ENCODE results near the gene ZNF776. TPM values are rescaled to one million over a fixed set of nuclear protein-coding genes. Genes with fewer than 3 reads are reported as not detected.

The ZNF776 gene
- total and polyA plus RNA-seq, 2 of the 13 experiments (the other 11 are each of a cell fraction or from before 2014, with no cell fraction given), result 7.6 to 16.9 TPM

DNA sequence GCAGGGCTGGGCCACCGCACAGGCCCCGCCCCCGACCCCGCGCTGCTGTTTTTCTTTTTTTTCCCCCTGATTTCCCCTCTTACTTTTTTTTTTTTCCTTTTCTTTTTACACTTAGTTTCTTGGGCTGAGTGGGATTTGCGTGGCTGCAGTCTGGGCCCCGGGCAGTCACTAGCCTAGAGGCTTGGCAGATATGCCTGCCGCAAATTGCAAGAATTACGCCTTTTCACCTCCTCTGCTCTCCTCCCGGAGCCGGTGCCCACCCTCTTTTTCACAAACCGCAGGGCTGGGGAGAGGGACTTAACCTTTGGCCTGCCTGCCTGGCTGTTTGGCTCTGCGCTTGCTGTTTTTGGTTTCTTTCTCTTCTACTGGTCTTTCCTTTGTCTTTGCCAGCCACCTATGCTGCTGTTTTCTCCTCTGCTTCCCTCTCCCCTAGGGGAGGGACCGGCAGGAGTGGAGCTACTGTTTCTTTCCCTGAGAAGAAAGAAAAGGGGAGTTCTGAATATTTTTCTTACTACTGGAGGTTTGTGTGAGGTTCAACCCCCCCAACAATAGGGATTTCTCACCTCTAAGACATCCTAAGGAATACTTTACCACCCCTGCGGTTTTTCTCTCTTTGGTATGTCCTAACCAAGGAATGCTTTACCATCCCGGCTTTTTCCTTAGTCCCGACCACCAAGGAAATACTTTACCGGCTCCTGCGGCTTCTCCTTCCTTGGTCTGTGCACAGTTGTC lies 57.1 kb downstream of the ZNF776 start (continued):
- TF ChIP-seq FOXO1 (CRISPR knock-in tag; IDR thresholded peaks at IDR 0.05), result no peak
- no peak for TF ChIP-seq ZNF720 (CRISPR knock-in tag; IDR thresholded peaks at IDR 0.05)
- TF ChIP-seq, protein P1, sequence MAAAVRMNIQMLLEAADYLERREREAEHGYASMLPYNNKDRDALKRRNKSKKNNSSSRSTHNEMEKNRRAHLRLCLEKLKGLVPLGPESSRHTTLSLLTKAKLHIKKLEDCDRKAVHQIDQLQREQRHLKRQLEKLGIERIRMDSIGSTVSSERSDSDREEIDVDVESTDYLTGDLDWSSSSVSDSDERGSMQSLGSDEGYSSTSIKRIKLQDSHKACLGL (CRISPR knock-in tag; IDR thresholded peaks at IDR 0.05), result no peak
- TF ChIP-seq MTF2 (CRISPR knock-in tag; IDR thresholded peaks at IDR 0.05; ENCODE audit: borderline replicate concordance), result no peak
- TF ChIP-seq ATM (IDR thresholded peaks at IDR 0.05; ENCODE audit: borderline replicate concordance), result no peak
- no peak for TF ChIP-seq GATAD2A (CRISPR knock-in tag; IDR thresholded peaks at IDR 0.05)
- TF ChIP-seq ASH2L (IDR thresholded peaks at IDR 0.05; ENCODE audit: insufficient read length, low read depth, low read length), result peak; percentile 24
- TF ChIP-seq, protein P2, sequence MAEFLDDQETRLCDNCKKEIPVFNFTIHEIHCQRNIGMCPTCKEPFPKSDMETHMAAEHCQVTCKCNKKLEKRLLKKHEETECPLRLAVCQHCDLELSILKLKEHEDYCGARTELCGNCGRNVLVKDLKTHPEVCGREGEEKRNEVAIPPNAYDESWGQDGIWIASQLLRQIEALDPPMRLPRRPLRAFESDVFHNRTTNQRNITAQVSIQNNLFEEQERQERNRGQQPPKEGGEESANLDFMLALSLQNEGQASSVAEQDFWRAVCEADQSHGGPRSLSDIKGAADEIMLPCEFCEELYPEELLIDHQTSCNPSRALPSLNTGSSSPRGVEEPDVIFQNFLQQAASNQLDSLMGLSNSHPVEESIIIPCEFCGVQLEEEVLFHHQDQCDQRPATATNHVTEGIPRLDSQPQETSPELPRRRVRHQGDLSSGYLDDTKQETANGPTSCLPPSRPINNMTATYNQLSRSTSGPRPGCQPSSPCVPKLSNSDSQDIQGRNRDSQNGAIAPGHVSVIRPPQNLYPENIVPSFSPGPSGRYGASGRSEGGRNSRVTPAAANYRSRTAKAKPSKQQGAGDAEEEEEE (CRISPR knock-in tag; IDR thresholded peaks at IDR 0.05; ENCODE audit: borderline replicate concordance), result no peak
- TF ChIP-seq CAMTA2 (CRISPR knock-in tag; IDR thresholded peaks at IDR 0.05; ENCODE audit: borderline replicate concordance), result no peak
- TF ChIP-seq RBAK (CRISPR knock-in tag; IDR thresholded peaks at IDR 0.05), result no peak
- TF ChIP-seq CBX2 (IDR thresholded peaks at IDR 0.05; ENCODE audit: low read depth, low read length), result no peak
- TF ChIP-seq CBX2 (CRISPR knock-in tag; IDR thresholded peaks at IDR 0.05; ENCODE audit: low read depth), result no peak
- TF ChIP-seq NR2F6 (IDR thresholded peaks at IDR 0.05), result no peak; the same call in 1 of the 2 replicates
- 0 out of 2 replicates have a peak, but pooled peaks have one; percentile 23 for TF ChIP-seq NR2F6 (CRISPR knock-in tag; IDR thresholded peaks at IDR 0.05)
- TF ChIP-seq, protein P3, sequence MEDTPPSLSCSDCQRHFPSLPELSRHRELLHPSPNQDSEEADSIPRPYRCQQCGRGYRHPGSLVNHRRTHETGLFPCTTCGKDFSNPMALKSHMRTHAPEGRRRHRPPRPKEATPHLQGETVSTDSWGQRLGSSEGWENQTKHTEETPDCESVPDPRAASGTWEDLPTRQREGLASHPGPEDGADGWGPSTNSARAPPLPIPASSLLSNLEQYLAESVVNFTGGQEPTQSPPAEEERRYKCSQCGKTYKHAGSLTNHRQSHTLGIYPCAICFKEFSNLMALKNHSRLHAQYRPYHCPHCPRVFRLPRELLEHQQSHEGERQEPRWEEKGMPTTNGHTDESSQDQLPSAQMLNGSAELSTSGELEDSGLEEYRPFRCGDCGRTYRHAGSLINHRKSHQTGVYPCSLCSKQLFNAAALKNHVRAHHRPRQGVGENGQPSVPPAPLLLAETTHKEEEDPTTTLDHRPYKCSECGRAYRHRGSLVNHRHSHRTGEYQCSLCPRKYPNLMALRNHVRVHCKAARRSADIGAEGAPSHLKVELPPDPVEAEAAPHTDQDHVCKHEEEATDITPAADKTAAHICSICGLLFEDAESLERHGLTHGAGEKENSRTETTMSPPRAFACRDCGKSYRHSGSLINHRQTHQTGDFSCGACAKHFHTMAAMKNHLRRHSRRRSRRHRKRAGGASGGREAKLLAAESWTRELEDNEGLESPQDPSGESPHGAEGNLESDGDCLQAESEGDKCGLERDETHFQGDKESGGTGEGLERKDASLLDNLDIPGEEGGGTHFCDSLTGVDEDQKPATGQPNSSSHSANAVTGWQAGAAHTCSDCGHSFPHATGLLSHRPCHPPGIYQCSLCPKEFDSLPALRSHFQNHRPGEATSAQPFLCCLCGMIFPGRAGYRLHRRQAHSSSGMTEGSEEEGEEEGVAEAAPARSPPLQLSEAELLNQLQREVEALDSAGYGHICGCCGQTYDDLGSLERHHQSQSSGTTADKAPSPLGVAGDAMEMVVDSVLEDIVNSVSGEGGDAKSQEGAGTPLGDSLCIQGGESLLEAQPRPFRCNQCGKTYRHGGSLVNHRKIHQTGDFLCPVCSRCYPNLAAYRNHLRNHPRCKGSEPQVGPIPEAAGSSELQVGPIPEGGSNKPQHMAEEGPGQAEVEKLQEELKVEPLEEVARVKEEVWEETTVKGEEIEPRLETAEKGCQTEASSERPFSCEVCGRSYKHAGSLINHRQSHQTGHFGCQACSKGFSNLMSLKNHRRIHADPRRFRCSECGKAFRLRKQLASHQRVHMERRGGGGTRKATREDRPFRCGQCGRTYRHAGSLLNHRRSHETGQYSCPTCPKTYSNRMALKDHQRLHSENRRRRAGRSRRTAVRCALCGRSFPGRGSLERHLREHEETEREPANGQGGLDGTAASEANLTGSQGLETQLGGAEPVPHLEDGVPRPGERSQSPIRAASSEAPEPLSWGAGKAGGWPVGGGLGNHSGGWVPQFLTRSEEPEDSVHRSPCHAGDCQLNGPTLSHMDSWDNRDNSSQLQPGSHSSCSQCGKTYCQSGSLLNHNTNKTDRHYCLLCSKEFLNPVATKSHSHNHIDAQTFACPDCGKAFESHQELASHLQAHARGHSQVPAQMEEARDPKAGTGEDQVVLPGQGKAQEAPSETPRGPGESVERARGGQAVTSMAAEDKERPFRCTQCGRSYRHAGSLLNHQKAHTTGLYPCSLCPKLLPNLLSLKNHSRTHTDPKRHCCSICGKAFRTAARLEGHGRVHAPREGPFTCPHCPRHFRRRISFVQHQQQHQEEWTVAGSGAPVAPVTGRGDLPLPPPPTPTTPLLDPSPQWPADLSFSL (CRISPR knock-in tag; IDR thresholded peaks at IDR 0.05), result no peak
- no peak for TF ChIP-seq ZNF598 (CRISPR knock-in tag; IDR thresholded peaks at IDR 0.05; ENCODE audit: borderline replicate concordance)
- peak; percentile 29 for TF ChIP-seq AGO2 (optimal IDR thresholded peaks at IDR 0.05; ENCODE audit: low read depth, low read length)
- TF ChIP-seq U2AF1 (optimal IDR thresholded peaks at IDR 0.05; ENCODE audit: low read depth, low read length), result peak; percentile 72
- TF ChIP-seq MAFG (CRISPR knock-in tag; IDR thresholded peaks at IDR 0.05), result no peak
- TF ChIP-seq NFE2 (CRISPR knock-in tag; IDR thresholded peaks at IDR 0.05), result no peak
- TF ChIP-seq, protein P4, sequence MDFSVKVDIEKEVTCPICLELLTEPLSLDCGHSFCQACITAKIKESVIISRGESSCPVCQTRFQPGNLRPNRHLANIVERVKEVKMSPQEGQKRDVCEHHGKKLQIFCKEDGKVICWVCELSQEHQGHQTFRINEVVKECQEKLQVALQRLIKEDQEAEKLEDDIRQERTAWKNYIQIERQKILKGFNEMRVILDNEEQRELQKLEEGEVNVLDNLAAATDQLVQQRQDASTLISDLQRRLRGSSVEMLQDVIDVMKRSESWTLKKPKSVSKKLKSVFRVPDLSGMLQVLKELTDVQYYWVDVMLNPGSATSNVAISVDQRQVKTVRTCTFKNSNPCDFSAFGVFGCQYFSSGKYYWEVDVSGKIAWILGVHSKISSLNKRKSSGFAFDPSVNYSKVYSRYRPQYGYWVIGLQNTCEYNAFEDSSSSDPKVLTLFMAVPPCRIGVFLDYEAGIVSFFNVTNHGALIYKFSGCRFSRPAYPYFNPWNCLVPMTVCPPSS (IDR thresholded peaks at IDR 0.05), result no peak
